Measurements from ENCODE around the gene GALM. TPM values are rescaled to one million over a fixed set of nuclear protein-coding genes. Genes with fewer than 3 reads are reported as not detected.

GALM gene
- total and polyA plus RNA-seq, 2 of the 13 experiments (the other 11 are each of a cell fraction or from before 2014, with no cell fraction given) = 65.5 to 90.0 TPM

GRCh38 chr2:38665854-38666555 is at the start of gene GALM (continued):
- TF ChIP-seq, protein P1, sequence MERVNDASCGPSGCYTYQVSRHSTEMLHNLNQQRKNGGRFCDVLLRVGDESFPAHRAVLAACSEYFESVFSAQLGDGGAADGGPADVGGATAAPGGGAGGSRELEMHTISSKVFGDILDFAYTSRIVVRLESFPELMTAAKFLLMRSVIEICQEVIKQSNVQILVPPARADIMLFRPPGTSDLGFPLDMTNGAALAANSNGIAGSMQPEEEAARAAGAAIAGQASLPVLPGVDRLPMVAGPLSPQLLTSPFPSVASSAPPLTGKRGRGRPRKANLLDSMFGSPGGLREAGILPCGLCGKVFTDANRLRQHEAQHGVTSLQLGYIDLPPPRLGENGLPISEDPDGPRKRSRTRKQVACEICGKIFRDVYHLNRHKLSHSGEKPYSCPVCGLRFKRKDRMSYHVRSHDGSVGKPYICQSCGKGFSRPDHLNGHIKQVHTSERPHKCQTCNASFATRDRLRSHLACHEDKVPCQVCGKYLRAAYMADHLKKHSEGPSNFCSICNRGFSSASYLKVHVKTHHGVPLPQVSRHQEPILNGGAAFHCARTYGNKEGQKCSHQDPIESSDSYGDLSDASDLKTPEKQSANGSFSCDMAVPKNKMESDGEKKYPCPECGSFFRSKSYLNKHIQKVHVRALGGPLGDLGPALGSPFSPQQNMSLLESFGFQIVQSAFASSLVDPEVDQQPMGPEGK (CRISPR knock-in tag; IDR thresholded peaks at IDR 0.05) = peak; percentile 84
- TF ChIP-seq POLR2G (IDR thresholded peaks at IDR 0.05; ENCODE audit: low read depth, low read length) = peak; percentile 95
- TF ChIP-seq, protein P2, sequence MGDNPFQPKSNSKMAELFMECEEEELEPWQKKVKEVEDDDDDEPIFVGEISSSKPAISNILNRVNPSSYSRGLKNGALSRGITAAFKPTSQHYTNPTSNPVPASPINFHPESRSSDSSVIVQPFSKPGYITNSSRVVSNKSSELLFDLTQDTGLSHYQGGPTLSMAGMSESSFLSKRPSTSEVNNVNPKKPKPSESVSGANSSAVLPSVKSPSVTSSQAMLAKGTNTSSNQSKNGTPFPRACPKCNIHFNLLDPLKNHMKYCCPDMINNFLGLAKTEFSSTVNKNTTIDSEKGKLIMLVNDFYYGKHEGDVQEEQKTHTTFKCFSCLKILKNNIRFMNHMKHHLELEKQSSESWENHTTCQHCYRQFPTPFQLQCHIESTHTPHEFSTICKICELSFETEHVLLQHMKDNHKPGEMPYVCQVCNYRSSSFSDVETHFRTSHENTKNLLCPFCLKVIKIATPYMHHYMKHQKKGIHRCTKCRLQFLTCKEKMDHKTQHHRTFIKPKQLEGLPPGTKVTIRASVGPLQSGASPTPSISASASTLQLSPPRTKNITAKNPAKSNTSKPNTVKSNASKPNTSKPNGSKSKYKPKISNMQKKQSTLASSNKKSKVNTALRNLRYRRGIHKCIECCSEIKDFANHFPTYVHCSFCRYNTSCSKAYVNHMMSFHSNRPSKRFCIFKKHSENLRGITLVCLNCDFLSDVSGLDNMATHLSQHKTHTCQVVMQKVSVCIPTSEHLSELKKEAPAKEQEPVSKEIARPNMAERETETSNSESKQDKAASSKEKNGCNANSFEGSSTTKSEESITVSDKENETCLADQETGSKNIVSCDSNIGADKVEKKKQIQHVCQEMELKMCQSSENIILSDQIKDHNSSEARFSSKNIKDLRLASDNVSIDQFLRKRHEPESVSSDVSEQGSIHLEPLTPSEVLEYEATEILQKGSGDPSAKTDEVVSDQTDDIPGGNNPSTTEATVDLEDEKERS (CRISPR knock-in tag; IDR thresholded peaks at IDR 0.05) = no peak; the same call in 1 of the 2 replicates
- peak; percentile 73; the same call in 1 of the 2 replicates for TF ChIP-seq GPN1 (CRISPR knock-in tag; IDR thresholded peaks at IDR 0.05; ENCODE audit: borderline replicate concordance)
- peak; percentile 41; the same call in 1 of the 3 replicates for TF ChIP-seq MXI1 (IDR thresholded peaks at IDR 0.05; ENCODE audit: borderline replicate concordance, low read depth, low read length)
- peak; percentile 99 for TF ChIP-seq HCFC1 (IDR thresholded peaks at IDR 0.05; ENCODE audit: low read depth, low read length)
- TF ChIP-seq MEF2D (CRISPR knock-in tag; IDR thresholded peaks at IDR 0.05) = peak; percentile 36
- no peak for TF ChIP-seq ZNF75D (CRISPR knock-in tag; IDR thresholded peaks at IDR 0.05; ENCODE audit: borderline replicate concordance)
- TF ChIP-seq ZNF878 (CRISPR knock-in tag; IDR thresholded peaks at IDR 0.05) = peak; percentile 42
- peak; percentile 69 for TF ChIP-seq KDM4B (CRISPR knock-in tag; IDR thresholded peaks at IDR 0.05)
- TF ChIP-seq SRSF4 (IDR thresholded peaks at IDR 0.05; ENCODE audit: low read depth, low read length, poor library complexity, severe bottlenecking) = no peak
- no peak; the same call in 1 of the 2 replicates for TF ChIP-seq GATA4 (IDR thresholded peaks at IDR 0.05; ENCODE audit: borderline replicate concordance, low read depth)
- TF ChIP-seq RARA (CRISPR knock-in tag; IDR thresholded peaks at IDR 0.05) = peak; percentile 30; the same call in 1 of the 2 replicates
- no peak for TF ChIP-seq ZNF160 (CRISPR knock-in tag; IDR thresholded peaks at IDR 0.05)
- TF ChIP-seq, protein P3, sequence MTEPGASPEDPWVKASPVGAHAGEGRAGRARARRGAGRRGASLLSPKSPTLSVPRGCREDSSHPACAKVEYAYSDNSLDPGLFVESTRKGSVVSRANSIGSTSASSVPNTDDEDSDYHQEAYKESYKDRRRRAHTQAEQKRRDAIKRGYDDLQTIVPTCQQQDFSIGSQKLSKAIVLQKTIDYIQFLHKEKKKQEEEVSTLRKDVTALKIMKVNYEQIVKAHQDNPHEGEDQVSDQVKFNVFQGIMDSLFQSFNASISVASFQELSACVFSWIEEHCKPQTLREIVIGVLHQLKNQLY (CRISPR knock-in tag; IDR thresholded peaks at IDR 0.05) = no peak
- peak; percentile 27; the same call in 1 of the 2 replicates for TF ChIP-seq SP140L (CRISPR knock-in tag; IDR thresholded peaks at IDR 0.05; ENCODE audit: borderline replicate concordance)
- peak; percentile 93 for TF ChIP-seq NRL (CRISPR knock-in tag; IDR thresholded peaks at IDR 0.05; ENCODE audit: borderline replicate concordance)
- TF ChIP-seq ZNF207 (IDR thresholded peaks at IDR 0.05; ENCODE audit: borderline replicate concordance) = no peak
- TF ChIP-seq FOXC1 (CRISPR knock-in tag; IDR thresholded peaks at IDR 0.05; ENCODE audit: borderline replicate concordance) = peak; percentile 73
- 0 out of 2 replicates have a peak, but pooled peaks have one; percentile 29 for TF ChIP-seq ZNF619 (CRISPR knock-in tag; IDR thresholded peaks at IDR 0.05)
- TF ChIP-seq CHD2 (IDR thresholded peaks at IDR 0.05; ENCODE audit: low read depth, low read length) = no peak
- TF ChIP-seq ARNT2 (CRISPR knock-in tag; IDR thresholded peaks at IDR 0.05; ENCODE audit: low read depth) = peak; percentile 70; the same call in 1 of the 2 replicates
- TF ChIP-seq PAWR (CRISPR knock-in tag; IDR thresholded peaks at IDR 0.05; ENCODE audit: borderline replicate concordance) = no peak
- no peak; the same call in 1 of the 2 replicates for TF ChIP-seq NFATC3 (CRISPR knock-in tag; IDR thresholded peaks at IDR 0.05)
- peak; percentile 81 for TF ChIP-seq ASH2L (IDR thresholded peaks at IDR 0.05; ENCODE audit: insufficient read length, low read depth, low read length)
- peak; percentile 71 for TF ChIP-seq ATF1 (CRISPR knock-in tag; IDR thresholded peaks at IDR 0.05)

All from HepG2 (cell line).